Activated CD8-positive, alpha-beta memory T cell treated with anti-CD3 and anti-CD28 coated beads for 36 hours (primary cell): Measurements from ENCODE around the gene DCHS2. TPM values are rescaled to one million over a fixed set of nuclear protein-coding genes. Genes with fewer than 3 reads are reported as not detected.

Experiments used
- CTCF ChIA-PET: fragments of 350-600 bp; sonication (Branson Sonifier 250); formaldehyde crosslinking; loops from one replicate; lab custom pipeline; 2021; ENCODE audit warnings: antibody characterized with exemption; lab: Charles Lee
- POLR2A ChIA-PET: fragments of 350-600 bp; sonication (Branson Sonifier 250); formaldehyde crosslinking; loops from one replicate; lab custom pipeline; 2021; ENCODE audit warnings: antibody characterized with exemption; lab: Charles Lee
- total RNA-seq, 2 experiments: library from RNA; stranded (reverse); gene quantifications; one replicate each; pipeline ENCODE4 v1.2.3, GENCODE V29; 2021

Gene DCHS2
- total RNA-seq, 2 experiments from 2014 or later, result not detected

GRCh38 chr4:154335588-154335987 is 156.0 kb downstream of the DCHS2 start:
- ChIA-PET POLR2A (no interaction called here), CTCF (no interaction called here)

GRCh38 chr4:154332681-154333421 is 158.7 kb downstream of the DCHS2 start:
- CTCF ChIA-PET, result no interaction called here
- POLR2A ChIA-PET, result no interaction called here

GRCh38 chr4:154329939-154330338 is 161.7 kb downstream of the DCHS2 start:
- POLR2A ChIA-PET, result no interaction called here
- CTCF ChIA-PET, result no interaction called here

- ChIA-PET POLR2A (no interaction called here), CTCF (no interaction called here)
These were observed 162.2 kb downstream of the DCHS2 start for GRCh38 chr4:154329268-154329868.

- CTCF ChIA-PET, result no interaction called here
- POLR2A ChIA-PET, result no interaction called here
These were observed 163.6 kb downstream of the DCHS2 start for GRCh38 chr4:154328030-154328429.

- ChIA-PET CTCF (no interaction called here), POLR2A (no interaction called here)
These were observed 171.1 kb downstream of the DCHS2 start for GRCh38 chr4:154320521-154320920.

- ChIA-PET CTCF (no interaction called here), POLR2A (no interaction called here)
These were observed 171.9 kb downstream of the DCHS2 start for GRCh38 chr4:154319736-154320135.

- POLR2A ChIA-PET, result no interaction called here
- CTCF ChIA-PET, result no interaction called here
These were observed 174.2 kb downstream of the DCHS2 start for GRCh38 chr4:154317201-154317999.

- CTCF ChIA-PET, result no interaction called here
- POLR2A ChIA-PET, result no interaction called here
These were observed 175.9 kb downstream of the DCHS2 start for GRCh38 chr4:154315741-154316140.

- CTCF ChIA-PET, result no interaction called here
- POLR2A ChIA-PET, result no interaction called here
These were observed 177.4 kb downstream of the DCHS2 start for GRCh38 chr4:154314248-154314647.

- ChIA-PET CTCF (no interaction called here), POLR2A (no interaction called here)
These were observed 178.5 kb downstream of the DCHS2 start for GRCh38 chr4:154313004-154313585.

- ChIA-PET POLR2A (no interaction called here), CTCF (no interaction called here)
These were observed 179.4 kb downstream of the DCHS2 start for GRCh38 chr4:154312246-154312645.

- ChIA-PET POLR2A (no interaction called here), CTCF (no interaction called here)
These were observed 181.0 kb downstream of the DCHS2 start for GRCh38 chr4:154310578-154310977.

GRCh38 chr4:154308207-154308606 is 183.4 kb downstream of the DCHS2 start:
- CTCF ChIA-PET, result no interaction called here

GRCh38 chr4:154307451-154307850 is 184.1 kb downstream of the DCHS2 start:
- ChIA-PET CTCF (no interaction called here), POLR2A (no interaction called here)

More at GRCh38 chr4:154308207-154308606, 183.4 kb downstream of the DCHS2 start:
- POLR2A ChIA-PET, result no interaction called here

GRCh38 chr4:154305616-154306015 is 186.0 kb downstream of the DCHS2 start:
- CTCF ChIA-PET, result no interaction called here
- POLR2A ChIA-PET, result no interaction called here

- CTCF ChIA-PET, result no interaction called here
- POLR2A ChIA-PET, result no interaction called here
These were observed 186.9 kb downstream of the DCHS2 start for GRCh38 chr4:154304679-154305078.

- CTCF ChIA-PET, result interaction anchor here (0.5 kb wide), 1 partner anchor 577 kb away, joined by 3 read pairs; no protein-coding TSS in a partner anchor
- POLR2A ChIA-PET, result no interaction called here
These were observed 196.8 kb downstream of the DCHS2 start for GRCh38 chr4:154294652-154295350.

- POLR2A ChIA-PET, result no interaction called here
- CTCF ChIA-PET, result no interaction called here
These were observed 198.2 kb downstream of the DCHS2 start for GRCh38 chr4:154293427-154293826.

GRCh38 chr4:154292589-154292988 is 199.0 kb downstream of the DCHS2 start:
- ChIA-PET POLR2A (no interaction called here), CTCF (no interaction called here)
